ENCODE results near the gene ATP10A.

Gene ATP10A

GRCh38 chr15:25695875-25696760, 167.0 kb downstream of the ATP10A start:
- H3K9me3 ChIP-seq (replicated peaks; ENCODE audit: insufficient read depth, low read length) = no peaks in the 10 kb centered on the region
- H2AFZ ChIP-seq (ENCODE audit: low read length) = no peak overlapping the region
- H3K27me3 ChIP-seq (replicated peaks; ENCODE audit: insufficient read depth, low read length) = no peaks in the 10 kb centered on the region
- TF ChIP-seq EZH2 (optimal IDR thresholded peaks at IDR 0.05; ENCODE audit: low read depth, low read length) = no peak
- TF ChIP-seq, protein P1, sequence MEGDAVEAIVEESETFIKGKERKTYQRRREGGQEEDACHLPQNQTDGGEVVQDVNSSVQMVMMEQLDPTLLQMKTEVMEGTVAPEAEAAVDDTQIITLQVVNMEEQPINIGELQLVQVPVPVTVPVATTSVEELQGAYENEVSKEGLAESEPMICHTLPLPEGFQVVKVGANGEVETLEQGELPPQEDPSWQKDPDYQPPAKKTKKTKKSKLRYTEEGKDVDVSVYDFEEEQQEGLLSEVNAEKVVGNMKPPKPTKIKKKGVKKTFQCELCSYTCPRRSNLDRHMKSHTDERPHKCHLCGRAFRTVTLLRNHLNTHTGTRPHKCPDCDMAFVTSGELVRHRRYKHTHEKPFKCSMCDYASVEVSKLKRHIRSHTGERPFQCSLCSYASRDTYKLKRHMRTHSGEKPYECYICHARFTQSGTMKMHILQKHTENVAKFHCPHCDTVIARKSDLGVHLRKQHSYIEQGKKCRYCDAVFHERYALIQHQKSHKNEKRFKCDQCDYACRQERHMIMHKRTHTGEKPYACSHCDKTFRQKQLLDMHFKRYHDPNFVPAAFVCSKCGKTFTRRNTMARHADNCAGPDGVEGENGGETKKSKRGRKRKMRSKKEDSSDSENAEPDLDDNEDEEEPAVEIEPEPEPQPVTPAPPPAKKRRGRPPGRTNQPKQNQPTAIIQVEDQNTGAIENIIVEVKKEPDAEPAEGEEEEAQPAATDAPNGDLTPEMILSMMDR (IDR thresholded peaks at IDR 0.05; ENCODE audit: low read length) = no peak
- no peak for TF ChIP-seq EZH2phosphoT487 (IDR thresholded peaks at IDR 0.05; ENCODE audit: low read length)
- no peak overlapping the region for H3K4me2 ChIP-seq (ENCODE audit: low read depth, low read length)
- H3K4me3 ChIP-seq (ENCODE audit: low read length) = no peak overlapping the region
- H3K9ac ChIP-seq (ENCODE audit: low read length) = no peak overlapping the region
- no peak overlapping the region for H3K27ac ChIP-seq (ENCODE audit: low read length)
- H3K4me1 ChIP-seq (ENCODE audit: low read length) = no peaks in the 10 kb centered on the region
- no peaks in the 10 kb centered on the region for H3K36me3 ChIP-seq (replicated peaks; ENCODE audit: insufficient read depth, low read length)
- H3K9me2 ChIP-seq (replicated peaks; ENCODE audit: insufficient read depth, low read length) = no peaks in the 10 kb centered on the region
- no peak for DNase-seq
- no peaks in the 10 kb centered on the region for H3K79me2 ChIP-seq (ENCODE audit: low read length)
- no peaks in the 10 kb centered on the region for H3F3A ChIP-seq (ENCODE audit: insufficient read depth, low read length)
- H4K20me1 ChIP-seq (ENCODE audit: insufficient read depth, low read length) = no peaks in the 10 kb centered on the region

GRCh38 chr15:25694823-25695312, 168.3 kb downstream of the ATP10A start:
- Histone ChIP-seq H3K36me3 (replicated peaks; ENCODE audit: insufficient read depth, low read length) (no peaks in the 10 kb centered on the region), H2AFZ (ENCODE audit: low read length) (no peak overlapping the region), H3K9me3 (replicated peaks; ENCODE audit: insufficient read depth, low read length) (no peaks in the 10 kb centered on the region), H3K4me1 (ENCODE audit: low read length) (no peaks in the 10 kb centered on the region), H3K4me2 (ENCODE audit: low read depth, low read length) (no peak overlapping the region), H3K27ac (ENCODE audit: low read length) (no peak overlapping the region), H3K79me2 (ENCODE audit: low read length) (no peaks in the 10 kb centered on the region), H4K20me1 (ENCODE audit: insufficient read depth, low read length) (no peaks in the 10 kb centered on the region), H3K9me2 (replicated peaks; ENCODE audit: insufficient read depth, low read length) (no peaks in the 10 kb centered on the region), H3K9ac (ENCODE audit: low read length) (no peak overlapping the region), H3F3A (ENCODE audit: insufficient read depth, low read length) (no peaks in the 10 kb centered on the region), H3K27me3 (replicated peaks; ENCODE audit: insufficient read depth, low read length) (no peaks in the 10 kb centered on the region), H3K4me3 (ENCODE audit: low read length) (no peak overlapping the region)
- TF ChIP-seq, protein P1 (IDR thresholded peaks at IDR 0.05; ENCODE audit: low read length) = no peak
- no peak for TF ChIP-seq EZH2 (optimal IDR thresholded peaks at IDR 0.05; ENCODE audit: low read depth, low read length)
- TF ChIP-seq EZH2phosphoT487 (IDR thresholded peaks at IDR 0.05; ENCODE audit: low read length) = no peak
- no peak for DNase-seq

DNA sequence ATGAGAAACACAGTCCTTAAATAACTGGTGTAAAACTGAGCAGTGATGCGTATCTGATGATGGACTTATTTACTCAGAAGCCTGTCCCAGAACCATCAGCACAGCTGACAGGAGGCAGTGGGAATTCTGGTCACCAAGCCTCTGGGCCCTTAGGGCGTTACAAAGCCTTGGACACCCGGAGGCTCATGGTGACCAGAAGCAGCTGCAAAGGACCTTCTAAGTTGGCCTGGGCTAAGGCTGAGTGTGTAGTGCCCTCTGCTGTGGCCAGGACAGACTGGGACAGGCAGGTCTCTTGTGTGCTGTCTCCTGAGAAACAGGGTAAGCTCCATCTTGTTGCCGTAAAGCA, 168.9 kb downstream of the ATP10A start:
- H3K4me2 ChIP-seq (ENCODE audit: low read depth, low read length) = no peak overlapping the region

More for the DNA sequence above, 168.9 kb downstream of the ATP10A start:
- no peaks in the 10 kb centered on the region for H3K79me2 ChIP-seq (ENCODE audit: low read length)
- no peak overlapping the region for H3K9ac ChIP-seq (ENCODE audit: low read length)
- H3K9me3 ChIP-seq (replicated peaks; ENCODE audit: insufficient read depth, low read length) = no peaks in the 10 kb centered on the region
- H3K36me3 ChIP-seq (replicated peaks; ENCODE audit: insufficient read depth, low read length) = no peaks in the 10 kb centered on the region
- no peaks in the 10 kb centered on the region for H3K9me2 ChIP-seq (replicated peaks; ENCODE audit: insufficient read depth, low read length)
- H3K27ac ChIP-seq (ENCODE audit: low read length) = no peak overlapping the region
- no peaks in the 10 kb centered on the region for H3F3A ChIP-seq (ENCODE audit: insufficient read depth, low read length)
- H2AFZ ChIP-seq (ENCODE audit: low read length) = no peak overlapping the region
- TF ChIP-seq EZH2phosphoT487 (IDR thresholded peaks at IDR 0.05; ENCODE audit: low read length) = no peak
- TF ChIP-seq, protein P1 (IDR thresholded peaks at IDR 0.05; ENCODE audit: low read length) = no peak
- no peak for TF ChIP-seq EZH2 (optimal IDR thresholded peaks at IDR 0.05; ENCODE audit: low read depth, low read length)
- no peaks in the 10 kb centered on the region for H4K20me1 ChIP-seq (ENCODE audit: insufficient read depth, low read length)
- no peak for DNase-seq
- H3K4me3 ChIP-seq (ENCODE audit: low read length) = no peak overlapping the region
- H3K4me1 ChIP-seq (ENCODE audit: low read length) = no peaks in the 10 kb centered on the region
- H3K27me3 ChIP-seq (replicated peaks; ENCODE audit: insufficient read depth, low read length) = no peaks in the 10 kb centered on the region

Measured in MM.1S (cell line).